HG02840 (cell line): ENCODE measurements around the gene NAIP.
"Not testable (repeated sequence)": the region's sequence is repeated elsewhere in the genome, so short reads cannot be mapped to it uniquely, and the experiment has no call there.

Experiments
- ATAC-seq: cut with Tn5 transposase; IDR thresholded peaks from one replicate; pipeline ENCODE4 v1.9.1; 2021; ENCODE audit warnings: mild to moderate bottlenecking, moderate library complexity, moderate number of reproducible peaks; ENCODE audit not compliant: unreplicated experiment, low FRiP score

The NAIP gene

GRCh38 chr5:70931709-70932368 is 93.3 kb downstream of the NAIP start:
- not testable (repeated sequence) for ATAC-seq

GRCh38 chr5:70925211-70925562 is 100.0 kb downstream of the NAIP start:
- not testable (repeated sequence) for ATAC-seq
